Lower leg skin (tissue), 4 donors: ENCODE measurements around the gene SLC9A3. TPM values are rescaled to one million over a fixed set of nuclear protein-coding genes. Genes with fewer than 3 reads are reported as not detected.
"Not testable (repeated sequence)": the region's sequence is repeated elsewhere in the genome, so short reads cannot be mapped to it uniquely, and the experiment has no call there.

Experiments
- DNase-seq, 2 donors: peaks; one replicate each; pipeline ENCODE4 v3.0.0-alpha.2; 2019; ENCODE audit warnings: low spot score in 2 of 2
- H3K4me3 ChIP-seq: fragments of 200-600 bp; sonication (generic); 2 replicates; pipeline ENCODE4 v1.5.1; 2017; ENCODE audit warnings: mild to moderate bottlenecking, low read depth; ENCODE audit not compliant: poor library complexity, severe bottlenecking
- POLR2A ChIP-seq, 2 donors: fragments of 450-650 bp; IDR thresholded peaks; one replicate each; pipeline ENCODE4 v1.6.1; 2016 to 2017; ENCODE audit warnings: antibody characterized with exemption in 2 of 2, mild to moderate bottlenecking in 1 of 2, moderate library complexity in 1 of 2
- WGBS, 2 donors: methylation state at CpG; one replicate each; pipeline ENCODE4 v1.1.5; 2018; 5-methylcytosine and 5-hydroxymethylcytosine counted together
- intact Hi-C: fragments of 100-400 bp; cut with DNase I; formaldehyde crosslinking; loops from one replicate; pipeline ENCODE4 v1.15.0; 2023; ENCODE audit warnings: low total_unique reads
- total RNA-seq, 4 donors: library from RNA; depleted of rRNA; stranded (reverse); fragments of >200 nt; gene quantifications; one replicate each; pipeline ENCODE4 v1.1.0, GENCODE V29; 2016
- TF ChIP-seq, protein P1 (sequence below), 3 donors: fragments of 450-650 bp; IDR thresholded peaks; one replicate each; pipeline ENCODE4 v1.5.1; 2016; ENCODE audit warnings: antibody characterized with exemption in 3 of 3, mild to moderate bottlenecking in 3 of 3, moderate library complexity in 2 of 3

Gene SLC9A3
- total RNA-seq, 4 donors from 2014 or later: 4.8 to 7.1 (median 5.8) TPM

DNA sequence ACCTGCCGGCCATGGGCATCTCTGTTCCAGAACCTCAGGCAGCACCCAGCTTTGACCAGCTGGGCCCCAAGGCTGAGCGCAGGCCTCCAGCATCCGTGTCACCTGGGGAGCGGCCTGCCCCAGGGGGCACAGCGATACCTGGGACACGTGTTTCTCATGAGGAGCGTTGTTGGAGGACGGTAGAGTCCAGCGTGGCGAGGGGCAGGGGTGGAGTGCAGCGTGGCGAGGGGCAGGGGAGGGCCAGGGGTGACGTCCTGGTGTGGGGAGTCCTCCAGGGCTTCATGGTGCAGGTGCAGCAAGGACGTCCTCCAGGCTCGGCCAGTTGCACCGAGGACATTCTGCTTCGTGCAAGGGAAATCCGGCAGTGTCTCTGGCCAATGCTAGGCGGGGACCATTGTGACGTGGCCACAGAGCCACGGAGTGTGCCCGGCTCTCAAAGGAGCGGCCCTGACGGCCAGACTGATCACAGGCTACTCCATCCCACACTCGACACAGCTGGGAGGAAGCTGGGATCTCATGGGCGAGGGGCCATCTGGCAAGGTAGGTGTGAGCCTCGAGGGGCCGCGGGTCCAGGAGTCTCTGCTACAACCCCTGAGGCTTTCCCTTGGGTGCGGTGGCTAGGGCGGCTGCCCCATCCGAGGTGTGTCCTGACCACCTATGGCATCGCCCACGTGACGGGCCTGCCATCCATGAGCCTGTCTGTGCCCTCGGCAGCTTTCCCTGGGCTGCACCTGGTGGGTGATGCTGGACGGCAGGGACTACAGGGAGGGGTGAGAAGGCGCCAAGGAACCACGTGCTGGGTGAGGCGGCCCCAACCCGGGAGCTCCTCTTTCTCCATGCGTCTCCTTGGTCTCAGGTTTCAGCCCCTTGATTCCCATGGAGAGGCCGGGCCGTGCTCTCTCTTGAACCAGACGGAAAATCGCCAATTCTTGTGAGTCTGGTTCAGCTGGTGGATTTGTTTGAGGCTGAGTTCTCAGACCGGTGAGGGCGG, 33.8 kb downstream of the SLC9A3 start:
- WGBS, 2 donors: 80% methylated on average over 41 to 43 of the region's 48 CpGs
- TF ChIP-seq, protein P1, sequence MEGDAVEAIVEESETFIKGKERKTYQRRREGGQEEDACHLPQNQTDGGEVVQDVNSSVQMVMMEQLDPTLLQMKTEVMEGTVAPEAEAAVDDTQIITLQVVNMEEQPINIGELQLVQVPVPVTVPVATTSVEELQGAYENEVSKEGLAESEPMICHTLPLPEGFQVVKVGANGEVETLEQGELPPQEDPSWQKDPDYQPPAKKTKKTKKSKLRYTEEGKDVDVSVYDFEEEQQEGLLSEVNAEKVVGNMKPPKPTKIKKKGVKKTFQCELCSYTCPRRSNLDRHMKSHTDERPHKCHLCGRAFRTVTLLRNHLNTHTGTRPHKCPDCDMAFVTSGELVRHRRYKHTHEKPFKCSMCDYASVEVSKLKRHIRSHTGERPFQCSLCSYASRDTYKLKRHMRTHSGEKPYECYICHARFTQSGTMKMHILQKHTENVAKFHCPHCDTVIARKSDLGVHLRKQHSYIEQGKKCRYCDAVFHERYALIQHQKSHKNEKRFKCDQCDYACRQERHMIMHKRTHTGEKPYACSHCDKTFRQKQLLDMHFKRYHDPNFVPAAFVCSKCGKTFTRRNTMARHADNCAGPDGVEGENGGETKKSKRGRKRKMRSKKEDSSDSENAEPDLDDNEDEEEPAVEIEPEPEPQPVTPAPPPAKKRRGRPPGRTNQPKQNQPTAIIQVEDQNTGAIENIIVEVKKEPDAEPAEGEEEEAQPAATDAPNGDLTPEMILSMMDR (IDR thresholded peaks at IDR 0.05): no peak
- TF ChIP-seq POLR2A (IDR thresholded peaks at IDR 0.05): no peak
- intact Hi-C loops: no loop called here
- no peak for DNase-seq
- H3K4me3 ChIP-seq: no peak overlapping the region

DNA sequence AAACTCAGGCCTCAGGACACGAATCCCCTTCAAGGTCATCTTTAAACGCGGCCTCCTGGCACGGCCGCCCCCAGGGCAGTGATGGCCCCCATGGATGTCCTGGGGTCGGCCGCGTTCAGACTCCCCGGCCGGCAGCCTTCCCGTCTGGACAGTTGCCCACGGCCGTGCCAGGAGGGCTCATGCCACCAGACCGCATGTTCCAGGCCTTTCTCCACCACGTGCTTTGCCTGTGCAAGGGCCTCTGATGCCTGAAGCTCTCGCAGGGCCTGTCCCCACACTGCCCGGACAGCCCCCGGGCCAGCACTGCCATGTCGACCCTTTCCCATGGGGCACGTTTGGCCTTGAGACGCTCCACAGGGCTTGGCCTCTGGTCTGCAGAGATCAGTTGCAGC, 34.6 kb downstream of the SLC9A3 start:
- no peak overlapping the region for H3K4me3 ChIP-seq
- intact Hi-C loops: no loop called here
- DNase-seq: no peak
- TF ChIP-seq, protein P1 (IDR thresholded peaks at IDR 0.05): no peak
- TF ChIP-seq POLR2A (IDR thresholded peaks at IDR 0.05): no peak
- WGBS, 2 donors: 62 to 65% methylated on average over 21 of the region's 21 CpGs

DNA sequence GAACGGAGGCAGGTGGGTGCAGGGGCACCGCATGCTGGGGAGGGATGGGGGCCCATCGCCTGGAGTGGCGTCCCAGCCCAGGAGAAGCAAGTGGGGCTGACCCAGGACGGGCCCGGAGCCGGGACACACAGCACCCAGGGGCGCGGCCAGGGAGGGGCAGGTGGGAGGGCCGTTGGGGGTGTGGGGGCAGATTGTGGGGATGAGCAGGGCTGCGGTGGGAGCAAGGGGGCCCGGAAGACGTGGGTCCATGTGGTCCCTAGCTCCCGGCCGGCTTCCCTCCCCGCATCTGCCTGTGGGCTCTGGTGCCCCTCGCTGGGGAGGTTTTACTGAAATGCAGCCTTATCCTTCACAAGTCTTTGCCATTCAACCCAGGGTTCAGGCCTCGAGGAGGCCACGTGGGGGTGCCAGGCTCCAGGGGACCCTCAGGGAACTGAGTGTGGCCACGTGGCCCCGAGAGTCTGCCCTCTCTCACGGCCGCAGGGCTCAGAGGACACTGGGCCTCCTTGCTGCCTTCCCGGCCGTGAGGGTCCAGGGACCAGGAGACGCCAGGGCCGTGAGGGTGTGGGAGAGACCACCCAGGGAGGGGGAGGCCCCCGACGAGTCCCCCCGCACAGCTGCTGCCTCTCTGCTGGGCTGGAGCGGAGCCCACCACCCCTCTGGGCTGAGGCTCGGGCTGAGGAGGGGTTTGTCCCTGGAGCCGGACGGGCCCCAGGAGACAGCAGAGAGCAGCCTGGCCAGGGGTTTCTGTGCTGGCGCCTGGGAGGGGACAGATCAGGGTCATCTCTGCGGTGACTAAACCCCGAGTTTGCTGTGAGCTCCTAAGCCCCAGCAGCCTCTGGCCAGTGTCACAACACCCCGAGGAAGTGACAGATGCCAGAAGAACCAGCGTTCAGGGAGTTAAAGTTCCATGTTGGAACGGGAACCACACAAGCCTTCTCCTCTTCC, 35.2 kb downstream of the SLC9A3 start:
- no peak for DNase-seq
- intact Hi-C loops: no loop called here
- WGBS, 2 donors: 67 to 72% methylated on average over 30 to 38 of the region's 40 CpGs

DNA sequence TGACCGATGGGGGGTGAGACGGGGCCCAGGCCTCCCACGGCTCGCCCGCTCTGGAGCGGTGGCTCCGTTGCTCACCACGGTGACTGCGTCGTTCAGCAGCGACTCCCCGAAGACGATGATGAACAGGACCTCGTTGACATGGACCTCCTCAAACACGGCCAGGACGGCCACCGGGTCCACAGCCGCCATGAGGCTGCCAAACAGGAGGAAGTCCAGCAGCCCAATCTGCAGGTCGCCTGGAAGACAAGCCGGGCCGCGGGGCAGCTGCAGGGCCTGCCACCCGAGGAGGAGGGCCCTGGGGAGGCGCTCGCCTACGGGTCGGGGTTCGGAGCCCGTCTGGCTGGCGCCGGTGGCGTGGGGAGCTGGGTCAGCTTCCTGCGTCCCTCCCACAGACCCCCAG, 36.0 kb downstream of the SLC9A3 start:
- H3K4me3 ChIP-seq: no peak overlapping the region
- DNase-seq: no peak
- intact Hi-C loops: no loop called here
- WGBS, 2 donors: 90 to 94% methylated on average over 32 to 33 of the region's 33 CpGs
- no peak for TF ChIP-seq POLR2A (IDR thresholded peaks at IDR 0.05)

More for the DNA sequence above, 35.2 kb downstream of the SLC9A3 start:
- no peak overlapping the region for H3K4me3 ChIP-seq
- TF ChIP-seq, protein P1 (IDR thresholded peaks at IDR 0.05): no peak
- TF ChIP-seq POLR2A (IDR thresholded peaks at IDR 0.05): no peak

DNA sequence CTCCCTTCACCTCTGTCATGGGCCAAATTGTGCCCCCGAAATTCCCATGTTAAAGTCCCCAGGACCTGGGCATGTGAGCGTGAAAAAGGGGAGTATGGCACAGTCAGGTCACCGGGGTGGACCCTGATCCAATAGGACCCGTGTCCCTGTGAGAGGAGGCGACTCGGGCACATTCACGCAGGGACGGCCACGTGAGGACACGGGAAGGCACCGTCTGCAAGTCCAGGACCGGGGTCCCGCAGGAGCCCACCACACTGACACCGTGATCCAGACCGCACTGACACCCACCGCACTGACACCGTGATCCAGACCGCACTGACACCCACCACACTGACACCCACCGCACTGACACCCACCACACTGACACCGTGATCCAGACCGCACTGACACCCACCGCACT, 37.7 kb downstream of the SLC9A3 start:
- intact Hi-C loops, H3K4me3 ChIP-seq, DNase-seq: not testable (repeated sequence)
- WGBS, 2 donors: 90 to 95% methylated on average over 16 to 22 of the region's 22 CpGs

DNA sequence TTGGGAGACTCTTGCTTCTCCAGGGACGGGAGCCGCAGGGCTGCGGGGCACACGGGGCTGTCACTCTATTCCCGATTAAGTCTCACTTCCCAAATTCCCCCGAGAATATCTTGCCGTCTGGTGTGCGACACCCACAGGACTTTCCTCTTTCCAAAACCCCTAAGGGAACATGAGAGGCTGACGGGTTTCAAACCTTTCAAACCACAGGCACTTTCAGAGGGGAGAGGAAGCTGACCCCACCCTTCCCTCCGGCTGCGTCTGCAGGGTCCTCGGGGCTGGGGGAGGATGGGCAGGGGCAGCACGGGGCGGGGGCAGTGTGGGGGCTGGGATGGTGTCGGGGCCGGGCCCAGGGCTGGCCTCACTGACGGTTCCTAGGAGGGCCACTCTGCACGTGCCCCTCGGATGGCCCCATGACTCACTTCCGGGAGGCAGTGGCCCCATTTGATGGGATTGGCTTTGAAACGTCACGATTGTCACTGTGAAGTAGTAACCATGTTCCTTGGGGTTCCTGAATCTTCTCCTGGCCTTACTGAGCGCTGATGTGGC, 38.2 kb downstream of the SLC9A3 start:
- intact Hi-C loops: no loop called here
- TF ChIP-seq POLR2A (IDR thresholded peaks at IDR 0.05): no peak
- no peak overlapping the region for H3K4me3 ChIP-seq
- no peak for DNase-seq
- WGBS, 2 donors: 22 to 23% methylated on average over 19 to 20 of the region's 23 CpGs
